ENCODE results near the gene SIPA1L3.

The SIPA1L3 gene

DNA sequence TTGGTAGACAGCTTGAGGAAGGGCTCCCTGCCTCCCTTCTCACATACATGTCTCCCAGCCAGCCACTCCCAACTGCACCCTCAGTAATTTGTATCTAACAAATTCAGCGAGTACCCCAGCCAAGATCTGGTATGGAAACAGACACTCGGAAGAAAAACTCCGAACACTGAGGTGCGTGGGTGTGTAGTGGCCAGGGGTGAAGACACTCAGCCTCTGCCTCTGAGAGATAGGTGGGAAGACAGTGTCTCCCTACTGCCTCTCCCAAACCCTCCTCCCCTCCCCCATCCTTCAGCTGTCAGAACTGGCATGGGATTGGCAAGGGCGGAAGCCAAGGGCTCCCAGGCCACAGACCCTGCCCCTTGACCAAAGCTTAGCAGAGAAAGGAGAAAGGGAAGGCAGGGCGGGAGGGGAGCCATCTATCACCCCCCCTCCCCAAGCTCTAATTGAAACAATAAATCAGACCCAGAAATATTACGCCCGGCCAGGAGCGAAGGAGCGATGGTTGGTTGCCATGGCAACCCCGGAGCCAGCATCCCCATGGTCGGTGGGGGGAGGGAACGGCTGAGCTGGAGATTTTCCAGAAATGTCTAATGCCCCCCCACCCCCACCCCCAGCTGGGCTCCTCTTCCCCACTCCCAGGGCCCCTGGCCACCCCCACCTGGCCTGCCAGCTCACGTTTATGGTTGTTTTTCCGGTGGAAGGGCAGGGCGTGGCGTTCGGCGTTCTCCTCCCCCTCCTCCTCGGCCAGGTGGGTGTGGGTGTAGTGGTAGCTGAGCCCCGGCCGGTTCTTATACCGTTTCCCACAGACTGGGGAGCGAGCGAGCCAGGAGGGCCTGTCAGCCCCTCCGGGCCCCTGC lies 310.0 kb downstream of the SIPA1L3 start:
- ChIA-PET CTCF (interaction anchor here (0.5 to 2.0 kb wide), 7 partner anchors 10 to 319 kb away, joined by 3 to 5 read pairs (median 4); no protein-coding TSS in a partner anchor), POLR2A (interaction anchor here (0.6 to 0.7 kb wide), 3 partner anchors 79 to 297 kb away, joined by 3 to 7 read pairs (median 3); no protein-coding TSS in a partner anchor)
- Histone ChIP-seq H3K36me3 (ENCODE audit: control insufficient read depth in 2 of 2, insufficient read depth in 1 of 2, low read length in 2 of 2) (peaks cover 48 to 49% of the 10 kb centered on the region in 2 experiments), H3K27ac (ENCODE audit: extremely low read depth, low read depth, low read length) (no peak overlapping the region), H3K4me3 (ENCODE audit: low read depth, low read length) (no peak overlapping the region), H3K4me1 (ENCODE audit: control insufficient read depth, insufficient read depth, low read length) (peaks cover 2% of the 10 kb centered on the region; the same call in 1 of the 2 replicates), H3K9me3 (ENCODE audit: control insufficient read depth, insufficient read depth, low read depth, low read length) (no peaks in the 10 kb centered on the region)
- no peak for TF ChIP-seq ZNF404 (tag by site-specific recombination; IDR thresholded peaks at IDR 0.05)
- TF ChIP-seq EGR2 (tag by site-specific recombination; IDR thresholded peaks at IDR 0.05; ENCODE audit: low read depth), result peak; percentile 68
- no peak for TF ChIP-seq ZNF426 (tag by site-specific recombination; IDR thresholded peaks at IDR 0.05)
- no peak for TF ChIP-seq TCF7L2 (IDR thresholded peaks at IDR 0.05; ENCODE audit: borderline replicate concordance, low read depth, low read length)

DNA sequence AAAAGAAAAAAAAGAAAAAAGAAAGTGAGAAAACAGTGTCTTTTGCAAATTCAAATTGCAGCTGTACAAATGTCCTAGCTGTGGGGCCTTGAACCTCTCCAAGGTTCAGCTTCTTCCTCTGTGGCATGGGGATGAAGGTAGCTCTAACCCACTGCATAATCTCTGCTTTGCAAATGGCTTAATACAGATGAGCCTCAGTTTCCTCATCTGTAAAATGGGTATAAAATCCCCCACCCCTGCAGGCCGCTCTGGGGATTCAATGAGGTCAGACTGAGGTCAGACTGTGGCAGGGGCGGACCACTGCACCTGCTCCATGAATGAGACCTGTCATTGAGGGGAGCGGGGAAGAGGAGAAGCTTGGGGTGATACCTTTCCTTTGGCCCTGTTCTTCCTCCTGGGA lies 311.2 kb downstream of the SIPA1L3 start:
- Histone ChIP-seq H3K4me1 (ENCODE audit: control insufficient read depth, insufficient read depth, low read length) (peaks cover 1% of the 10 kb centered on the region), H3K36me3 (ENCODE audit: control insufficient read depth in 2 of 2, insufficient read depth in 1 of 2, low read length in 2 of 2) (peaks cover 42 to 47% of the 10 kb centered on the region in 2 experiments), H3K4me3 (ENCODE audit: low read depth, low read length) (no peak overlapping the region), H3K27ac (ENCODE audit: extremely low read depth, low read depth, low read length) (no peak overlapping the region), H3K9me3 (ENCODE audit: control insufficient read depth, insufficient read depth, low read depth, low read length) (no peaks in the 10 kb centered on the region)
- POLR2A ChIA-PET, result interaction anchor here (1.6 kb wide), 1 partner anchor 311 kb away, joined by 4 read pairs; the partner anchor contains the start of genes SIPA1L3 and WDR87
- CTCF ChIA-PET, result interaction anchor here (0.7 to 4.3 kb wide), 4 partner anchors 9 to 261 kb away, joined by 3 to 18 read pairs (median 5); no protein-coding TSS in a partner anchor
- TF ChIP-seq, protein P1, sequence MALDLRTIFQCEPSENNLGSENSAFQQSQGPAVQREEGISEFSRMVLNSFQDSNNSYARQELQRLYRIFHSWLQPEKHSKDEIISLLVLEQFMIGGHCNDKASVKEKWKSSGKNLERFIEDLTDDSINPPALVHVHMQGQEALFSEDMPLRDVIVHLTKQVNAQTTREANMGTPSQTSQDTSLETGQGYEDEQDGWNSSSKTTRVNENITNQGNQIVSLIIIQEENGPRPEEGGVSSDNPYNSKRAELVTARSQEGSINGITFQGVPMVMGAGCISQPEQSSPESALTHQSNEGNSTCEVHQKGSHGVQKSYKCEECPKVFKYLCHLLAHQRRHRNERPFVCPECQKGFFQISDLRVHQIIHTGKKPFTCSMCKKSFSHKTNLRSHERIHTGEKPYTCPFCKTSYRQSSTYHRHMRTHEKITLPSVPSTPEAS (tag by site-specific recombination; IDR thresholded peaks at IDR 0.05), result no peak
- TF ChIP-seq ZBTB7A (tag by site-specific recombination; IDR thresholded peaks at IDR 0.05; ENCODE audit: low read depth), result peak; percentile 69; the same call in 1 of the 2 replicates
- TF ChIP-seq ZNF473 (tag by site-specific recombination; IDR thresholded peaks at IDR 0.05), result no peak
- no peak for TF ChIP-seq ZNF350 (tag by site-specific recombination; IDR thresholded peaks at IDR 0.05)
- no peak for TF ChIP-seq ZNF175 (tag by site-specific recombination; IDR thresholded peaks at IDR 0.05)
- TF ChIP-seq, protein P2, sequence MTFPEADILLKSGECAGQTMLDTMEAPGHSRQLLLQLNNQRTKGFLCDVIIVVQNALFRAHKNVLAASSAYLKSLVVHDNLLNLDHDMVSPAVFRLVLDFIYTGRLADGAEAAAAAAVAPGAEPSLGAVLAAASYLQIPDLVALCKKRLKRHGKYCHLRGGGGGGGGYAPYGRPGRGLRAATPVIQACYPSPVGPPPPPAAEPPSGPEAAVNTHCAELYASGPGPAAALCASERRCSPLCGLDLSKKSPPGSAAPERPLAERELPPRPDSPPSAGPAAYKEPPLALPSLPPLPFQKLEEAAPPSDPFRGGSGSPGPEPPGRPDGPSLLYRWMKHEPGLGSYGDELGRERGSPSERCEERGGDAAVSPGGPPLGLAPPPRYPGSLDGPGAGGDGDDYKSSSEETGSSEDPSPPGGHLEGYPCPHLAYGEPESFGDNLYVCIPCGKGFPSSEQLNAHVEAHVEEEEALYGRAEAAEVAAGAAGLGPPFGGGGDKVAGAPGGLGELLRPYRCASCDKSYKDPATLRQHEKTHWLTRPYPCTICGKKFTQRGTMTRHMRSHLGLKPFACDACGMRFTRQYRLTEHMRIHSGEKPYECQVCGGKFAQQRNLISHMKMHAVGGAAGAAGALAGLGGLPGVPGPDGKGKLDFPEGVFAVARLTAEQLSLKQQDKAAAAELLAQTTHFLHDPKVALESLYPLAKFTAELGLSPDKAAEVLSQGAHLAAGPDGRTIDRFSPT (tag by site-specific recombination; IDR thresholded peaks at IDR 0.05), result no peak
- TF ChIP-seq ZNF341 (tag by site-specific recombination; IDR thresholded peaks at IDR 0.05; ENCODE audit: low read depth), result no peak
- TF ChIP-seq, protein P3, sequence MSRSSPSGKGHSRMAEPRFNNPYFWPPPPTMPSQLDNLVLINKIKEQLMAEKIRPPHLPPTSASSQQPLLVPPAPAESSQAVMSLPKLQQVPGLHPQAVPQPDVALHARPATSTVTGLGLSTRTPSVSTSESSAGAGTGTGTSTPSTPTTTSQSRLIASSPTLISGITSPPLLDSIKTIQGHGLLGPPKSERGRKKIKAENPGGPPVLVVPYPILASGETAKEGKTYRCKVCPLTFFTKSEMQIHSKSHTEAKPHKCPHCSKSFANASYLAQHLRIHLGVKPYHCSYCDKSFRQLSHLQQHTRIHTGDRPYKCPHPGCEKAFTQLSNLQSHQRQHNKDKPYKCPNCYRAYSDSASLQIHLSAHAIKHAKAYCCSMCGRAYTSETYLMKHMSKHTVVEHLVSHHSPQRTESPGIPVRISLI (tag by site-specific recombination; IDR thresholded peaks at IDR 0.05), result no peak
- TF ChIP-seq ZNF585B (tag by site-specific recombination; IDR thresholded peaks at IDR 0.05), result no peak
- no peak for TF ChIP-seq ZFP3 (tag by site-specific recombination; IDR thresholded peaks at IDR 0.05; ENCODE audit: low read depth)
- TF ChIP-seq, protein P4, sequence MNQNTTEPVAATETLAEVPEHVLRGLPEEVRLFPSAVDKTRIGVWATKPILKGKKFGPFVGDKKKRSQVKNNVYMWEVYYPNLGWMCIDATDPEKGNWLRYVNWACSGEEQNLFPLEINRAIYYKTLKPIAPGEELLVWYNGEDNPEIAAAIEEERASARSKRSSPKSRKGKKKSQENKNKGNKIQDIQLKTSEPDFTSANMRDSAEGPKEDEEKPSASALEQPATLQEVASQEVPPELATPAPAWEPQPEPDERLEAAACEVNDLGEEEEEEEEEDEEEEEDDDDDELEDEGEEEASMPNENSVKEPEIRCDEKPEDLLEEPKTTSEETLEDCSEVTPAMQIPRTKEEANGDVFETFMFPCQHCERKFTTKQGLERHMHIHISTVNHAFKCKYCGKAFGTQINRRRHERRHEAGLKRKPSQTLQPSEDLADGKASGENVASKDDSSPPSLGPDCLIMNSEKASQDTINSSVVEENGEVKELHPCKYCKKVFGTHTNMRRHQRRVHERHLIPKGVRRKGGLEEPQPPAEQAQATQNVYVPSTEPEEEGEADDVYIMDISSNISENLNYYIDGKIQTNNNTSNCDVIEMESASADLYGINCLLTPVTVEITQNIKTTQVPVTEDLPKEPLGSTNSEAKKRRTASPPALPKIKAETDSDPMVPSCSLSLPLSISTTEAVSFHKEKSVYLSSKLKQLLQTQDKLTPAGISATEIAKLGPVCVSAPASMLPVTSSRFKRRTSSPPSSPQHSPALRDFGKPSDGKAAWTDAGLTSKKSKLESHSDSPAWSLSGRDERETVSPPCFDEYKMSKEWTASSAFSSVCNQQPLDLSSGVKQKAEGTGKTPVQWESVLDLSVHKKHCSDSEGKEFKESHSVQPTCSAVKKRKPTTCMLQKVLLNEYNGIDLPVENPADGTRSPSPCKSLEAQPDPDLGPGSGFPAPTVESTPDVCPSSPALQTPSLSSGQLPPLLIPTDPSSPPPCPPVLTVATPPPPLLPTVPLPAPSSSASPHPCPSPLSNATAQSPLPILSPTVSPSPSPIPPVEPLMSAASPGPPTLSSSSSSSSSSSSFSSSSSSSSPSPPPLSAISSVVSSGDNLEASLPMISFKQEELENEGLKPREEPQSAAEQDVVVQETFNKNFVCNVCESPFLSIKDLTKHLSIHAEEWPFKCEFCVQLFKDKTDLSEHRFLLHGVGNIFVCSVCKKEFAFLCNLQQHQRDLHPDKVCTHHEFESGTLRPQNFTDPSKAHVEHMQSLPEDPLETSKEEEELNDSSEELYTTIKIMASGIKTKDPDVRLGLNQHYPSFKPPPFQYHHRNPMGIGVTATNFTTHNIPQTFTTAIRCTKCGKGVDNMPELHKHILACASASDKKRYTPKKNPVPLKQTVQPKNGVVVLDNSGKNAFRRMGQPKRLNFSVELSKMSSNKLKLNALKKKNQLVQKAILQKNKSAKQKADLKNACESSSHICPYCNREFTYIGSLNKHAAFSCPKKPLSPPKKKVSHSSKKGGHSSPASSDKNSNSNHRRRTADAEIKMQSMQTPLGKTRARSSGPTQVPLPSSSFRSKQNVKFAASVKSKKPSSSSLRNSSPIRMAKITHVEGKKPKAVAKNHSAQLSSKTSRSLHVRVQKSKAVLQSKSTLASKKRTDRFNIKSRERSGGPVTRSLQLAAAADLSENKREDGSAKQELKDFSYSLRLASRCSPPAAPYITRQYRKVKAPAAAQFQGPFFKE (tag by site-specific recombination; IDR thresholded peaks at IDR 0.05; ENCODE audit: borderline replicate concordance), result no peak
- no peak for TF ChIP-seq ZNF423 (tag by site-specific recombination; IDR thresholded peaks at IDR 0.05)
- no peak for TF ChIP-seq ZNF529 (tag by site-specific recombination; IDR thresholded peaks at IDR 0.05; ENCODE audit: insufficient replicate concordance)
- no peak for TF ChIP-seq ZNF701 (tag by site-specific recombination; IDR thresholded peaks at IDR 0.05)
- TF ChIP-seq, protein P5, sequence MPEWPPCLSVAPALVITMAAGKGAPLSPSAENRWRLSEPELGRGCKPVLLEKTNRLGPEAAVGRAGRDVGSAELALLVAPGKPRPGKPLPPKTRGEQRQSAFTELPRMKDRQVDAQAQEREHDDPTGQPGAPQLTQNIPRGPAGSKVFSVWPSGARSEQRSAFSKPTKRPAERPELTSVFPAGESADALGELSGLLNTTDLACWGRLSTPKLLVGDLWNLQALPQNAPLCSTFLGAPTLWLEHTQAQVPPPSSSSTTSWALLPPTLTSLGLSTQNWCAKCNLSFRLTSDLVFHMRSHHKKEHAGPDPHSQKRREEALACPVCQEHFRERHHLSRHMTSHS (tag by site-specific recombination; IDR thresholded peaks at IDR 0.05), result no peak
- TF ChIP-seq ZNF544 (tag by site-specific recombination; IDR thresholded peaks at IDR 0.05), result no peak
- TF ChIP-seq ZNF776 (tag by site-specific recombination; IDR thresholded peaks at IDR 0.05; ENCODE audit: borderline replicate concordance), result no peak
- no peak for TF ChIP-seq ZNF266 (tag by site-specific recombination; IDR thresholded peaks at IDR 0.05; ENCODE audit: low read depth)
